Thoracic aorta (tissue), 2 donors: ENCODE data around the gene SPATC1L. TPM values are rescaled to one million over a fixed set of nuclear protein-coding genes. Genes with fewer than 3 reads are reported as not detected.

Experiments used
- ATAC-seq: fragments of 150-250 bp; one replicate; pipeline ENCODE4 v1.8.0; 2017; ENCODE audit warnings: low read depth; ENCODE audit not compliant: insufficient number of reproducible peaks, low FRiP score
- DNase-seq: peaks from one replicate; pipeline ENCODE4 v3.0.0-alpha.2; 2020; ENCODE audit warnings: low spot score
- H3K27ac ChIP-seq, 2 donors: fragments of 200-600 bp; sonication (generic); 1 replicate in 1 of 2; 2 replicates in 1 of 2; pipeline ENCODE4 v1.5.1; 2016; ENCODE audit warnings: mild to moderate bottlenecking in 2 of 2, moderate library complexity in 2 of 2
- H3K27me3 ChIP-seq: fragments of 200-600 bp; sonication (generic); replicated peaks from 2 replicates; pipeline ENCODE4 v1.6.0; 2016; ENCODE audit warnings: mild to moderate bottlenecking; ENCODE audit not compliant: insufficient read depth
- H3K36me3 ChIP-seq: fragments of 200-600 bp; sonication (generic); one replicate; pipeline ENCODE4 v1.5.1; 2016
- H3K4me1 ChIP-seq, 2 donors: fragments of 200-600 bp; sonication (generic); 1 replicate in 1 of 2; 2 replicates in 1 of 2; pipeline versions ENCODE4 v1.5.1 to v1.6.0; 2016; ENCODE audit warnings: low read depth in 2 of 2, mild to moderate bottlenecking in 1 of 2; ENCODE audit not compliant: control insufficient read depth in 1 of 2
- H3K4me3 ChIP-seq: fragments of 200-600 bp; sonication (generic); 2 replicates; pipeline ENCODE4 v1.5.1; 2016; ENCODE audit warnings: mild to moderate bottlenecking
- H3K9me3 ChIP-seq: fragments of 200-600 bp; sonication (generic); 2 replicates; pipeline ENCODE4 v1.5.1; 2016
- total RNA-seq, 2 donors: library from RNA; depleted of rRNA; stranded (reverse); fragments of >200 nt; gene quantifications; one replicate each; pipeline versions ENCODE4 v1.1.0 to v1.2.3, GENCODE V29; 2016
- TF ChIP-seq, protein P1 (sequence below): fragments of 200-600 bp; sonication (generic); IDR thresholded peaks from one replicate; pipeline ENCODE4 v1.5.1; 2019; ENCODE audit warnings: antibody characterized with exemption

The SPATC1L gene
- total RNA-seq, 2 donors from 2014 or later = 3.2 to 7.9 TPM

DNA sequence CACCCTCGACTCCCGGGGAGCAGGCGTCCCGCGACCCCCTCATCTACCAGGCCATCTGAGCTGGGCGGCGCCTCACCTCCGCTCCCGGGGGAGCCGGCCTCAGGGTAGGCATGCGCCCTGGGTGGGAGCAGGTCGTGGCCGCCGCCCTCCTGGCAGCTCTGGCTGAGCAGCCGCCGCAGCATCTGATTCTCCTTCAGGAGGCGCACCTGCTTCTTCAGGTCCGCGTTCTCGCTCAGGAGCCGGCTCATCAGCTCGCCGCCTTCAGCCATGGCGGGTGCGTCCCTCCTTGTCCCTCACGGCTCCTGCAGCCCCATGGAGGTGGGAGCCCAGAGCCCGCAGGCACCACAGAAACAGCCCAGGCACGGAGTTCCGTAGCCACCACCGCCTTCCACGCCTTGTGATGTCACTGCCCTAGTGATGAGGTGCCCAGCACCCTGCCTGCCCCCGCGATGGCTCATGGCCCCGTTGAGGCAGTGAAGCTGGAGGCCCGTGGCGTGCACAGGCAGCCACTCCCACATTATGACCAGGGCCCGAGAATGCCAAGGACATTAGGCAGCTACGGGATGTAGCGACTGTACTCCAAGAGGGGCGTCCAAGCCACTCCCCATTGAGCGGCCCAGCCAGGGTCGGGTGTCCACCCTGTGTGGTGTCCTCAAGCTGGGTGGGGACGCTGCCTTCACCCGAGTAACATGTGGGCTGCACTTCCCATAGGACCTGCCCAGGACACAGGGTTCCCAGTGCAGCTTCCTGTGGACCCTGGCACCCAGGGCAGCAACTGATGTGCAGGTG is 1.5 kb downstream of the SPATC1L start:
- no peak for DNase-seq
- no peaks in the 10 kb centered on the region for H3K9me3 ChIP-seq
- no peaks in the 10 kb centered on the region for H3K36me3 ChIP-seq
- H3K4me3 ChIP-seq = no peak overlapping the region
- peaks cover 0 to 3% of the 10 kb centered on the region in 2 donors for H3K4me1 ChIP-seq
- TF ChIP-seq, protein P1, sequence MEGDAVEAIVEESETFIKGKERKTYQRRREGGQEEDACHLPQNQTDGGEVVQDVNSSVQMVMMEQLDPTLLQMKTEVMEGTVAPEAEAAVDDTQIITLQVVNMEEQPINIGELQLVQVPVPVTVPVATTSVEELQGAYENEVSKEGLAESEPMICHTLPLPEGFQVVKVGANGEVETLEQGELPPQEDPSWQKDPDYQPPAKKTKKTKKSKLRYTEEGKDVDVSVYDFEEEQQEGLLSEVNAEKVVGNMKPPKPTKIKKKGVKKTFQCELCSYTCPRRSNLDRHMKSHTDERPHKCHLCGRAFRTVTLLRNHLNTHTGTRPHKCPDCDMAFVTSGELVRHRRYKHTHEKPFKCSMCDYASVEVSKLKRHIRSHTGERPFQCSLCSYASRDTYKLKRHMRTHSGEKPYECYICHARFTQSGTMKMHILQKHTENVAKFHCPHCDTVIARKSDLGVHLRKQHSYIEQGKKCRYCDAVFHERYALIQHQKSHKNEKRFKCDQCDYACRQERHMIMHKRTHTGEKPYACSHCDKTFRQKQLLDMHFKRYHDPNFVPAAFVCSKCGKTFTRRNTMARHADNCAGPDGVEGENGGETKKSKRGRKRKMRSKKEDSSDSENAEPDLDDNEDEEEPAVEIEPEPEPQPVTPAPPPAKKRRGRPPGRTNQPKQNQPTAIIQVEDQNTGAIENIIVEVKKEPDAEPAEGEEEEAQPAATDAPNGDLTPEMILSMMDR = no peak
- ATAC-seq = no peak
- H3K27me3 ChIP-seq = no peaks in the 10 kb centered on the region
- no peak overlapping the region for H3K27ac ChIP-seq

DNA sequence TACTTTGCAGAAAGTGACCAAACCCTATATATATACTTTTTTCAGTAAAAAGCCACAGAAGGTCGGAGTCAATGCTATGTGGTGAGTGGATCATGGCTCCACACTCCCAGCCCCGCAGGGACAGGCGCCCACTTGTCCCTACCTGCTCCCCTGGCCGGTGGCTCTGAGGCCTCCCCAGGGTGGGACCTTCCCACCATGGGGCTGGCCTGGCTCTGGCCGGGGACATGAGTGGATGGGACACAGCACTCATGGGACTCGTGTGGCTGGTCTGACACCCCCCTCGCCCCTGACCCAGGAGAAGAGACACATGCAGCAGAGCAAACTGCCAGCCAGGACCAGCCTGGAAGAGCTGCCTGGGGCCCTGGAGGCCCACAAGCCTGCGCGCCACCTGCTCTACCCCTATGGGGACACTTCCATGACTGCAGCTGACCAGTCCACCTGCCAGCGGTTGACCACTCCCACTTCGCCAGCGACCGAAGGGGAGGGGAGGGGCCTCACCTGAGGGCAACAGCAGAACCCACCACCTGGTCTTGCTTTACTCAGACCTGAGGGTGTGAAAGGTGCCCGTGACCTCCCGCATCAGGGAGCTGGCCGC is 2.2 kb downstream of the SPATC1L start:
- ATAC-seq = no peak
- Histone ChIP-seq H3K9me3 (no peaks in the 10 kb centered on the region), H3K4me3 (no peak overlapping the region), H3K36me3 (no peaks in the 10 kb centered on the region), H3K27ac (no peak overlapping the region), H3K4me1 (peaks cover 0 to 3% of the 10 kb centered on the region in 2 donors), H3K27me3 (no peaks in the 10 kb centered on the region)
- TF ChIP-seq, protein P1 = no peak
- DNase-seq = no peak

DNA sequence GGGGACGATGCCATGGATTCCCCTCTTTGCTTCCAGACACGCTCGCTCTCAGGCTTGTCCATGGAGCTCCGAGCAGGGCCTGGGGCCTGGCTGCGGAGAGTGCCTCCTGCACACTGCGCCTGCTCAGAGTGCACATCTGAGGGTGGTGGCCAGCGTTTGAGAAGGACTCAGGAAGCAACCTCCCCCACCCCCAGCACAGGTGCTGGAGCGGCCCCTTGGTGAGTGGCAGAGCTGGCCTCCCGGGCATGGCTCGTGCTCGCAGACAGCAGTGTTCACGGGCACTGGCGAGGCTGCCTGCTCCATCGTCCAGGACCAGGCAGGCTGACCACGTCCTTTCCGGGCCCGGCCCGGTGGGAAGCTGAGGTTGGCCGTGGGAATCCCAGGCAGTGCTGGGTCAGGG is 2.8 kb downstream of the SPATC1L start:
- DNase-seq = no peak
- peaks cover 0 to 3% of the 10 kb centered on the region in 2 donors for H3K4me1 ChIP-seq

DNA sequence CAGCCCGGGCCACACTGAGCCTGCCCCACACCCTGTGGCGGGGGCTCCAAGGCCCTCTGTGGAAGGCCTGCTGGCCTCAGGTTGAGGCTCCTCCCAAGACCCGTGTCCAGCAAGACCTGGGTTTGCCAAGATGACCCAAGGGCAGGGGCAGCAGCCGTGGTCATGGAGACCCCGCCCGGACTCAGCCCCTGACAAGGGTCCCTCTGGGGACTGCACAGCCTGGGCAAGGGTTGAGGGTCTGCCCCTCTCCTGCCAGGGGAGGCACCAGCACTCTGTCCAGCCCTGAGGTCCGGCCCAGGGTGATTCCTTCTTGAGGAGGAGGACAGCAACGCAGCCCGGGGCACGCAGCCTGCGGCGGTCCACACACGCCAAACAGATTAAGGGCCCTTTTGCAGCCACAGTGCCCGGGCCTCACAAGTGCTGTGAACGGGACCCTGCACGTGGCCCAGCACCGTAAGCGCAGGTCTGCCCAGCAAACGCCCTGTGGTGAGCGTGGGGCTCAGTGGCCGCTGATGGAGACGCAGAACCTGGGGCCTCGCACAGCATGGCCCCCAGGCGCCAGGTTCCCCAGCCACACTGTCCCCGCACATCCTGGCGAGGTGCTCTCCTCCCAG is 3.4 kb downstream of the SPATC1L start:
- Histone ChIP-seq H3K27ac (no peak overlapping the region), H3K4me3 (no peak overlapping the region), H3K27me3 (no peaks in the 10 kb centered on the region), H3K9me3 (no peaks in the 10 kb centered on the region), H3K4me1 (peaks cover 0 to 3% of the 10 kb centered on the region in 2 donors), H3K36me3 (no peaks in the 10 kb centered on the region)
- no peak for ATAC-seq
- no peak for DNase-seq
- TF ChIP-seq, protein P1 = no peak

More for the DNA sequence above, 2.8 kb downstream of the SPATC1L start:
- no peak for ATAC-seq
- H3K27me3 ChIP-seq = no peaks in the 10 kb centered on the region
- TF ChIP-seq, protein P1 = no peak
- no peaks in the 10 kb centered on the region for H3K9me3 ChIP-seq
- no peaks in the 10 kb centered on the region for H3K36me3 ChIP-seq
- H3K4me3 ChIP-seq = no peak overlapping the region
- H3K27ac ChIP-seq = no peak overlapping the region

DNA sequence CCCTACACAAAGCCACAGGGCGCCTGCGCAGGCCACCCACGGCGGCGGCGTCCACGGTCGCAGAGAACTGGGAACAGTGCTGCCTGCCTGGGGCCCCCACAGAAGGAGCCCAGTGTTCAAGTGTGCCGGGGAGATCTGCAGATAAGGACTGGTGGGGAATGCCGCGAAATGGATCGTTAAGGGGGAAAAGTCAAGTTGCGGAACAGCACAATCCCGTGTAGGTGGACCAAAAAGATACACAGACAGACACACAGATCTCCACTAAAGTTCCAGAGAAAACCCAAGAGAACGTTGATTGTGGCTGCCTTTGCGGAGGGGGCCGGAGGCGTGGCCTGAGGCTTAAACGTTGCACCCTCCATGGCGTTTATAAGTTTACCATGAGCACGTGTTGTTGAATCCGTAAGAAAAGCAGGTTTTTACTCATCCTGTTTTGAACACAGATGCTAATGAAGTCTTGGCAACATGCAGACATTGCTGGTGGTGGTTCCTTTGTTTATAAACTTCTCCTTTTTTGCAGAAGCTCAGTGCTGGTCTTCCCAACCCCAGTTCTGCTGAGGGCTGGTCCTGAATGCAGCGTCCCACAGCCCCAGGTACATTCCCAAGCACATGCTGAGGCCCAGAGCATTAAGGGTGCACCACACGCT is 4.1 kb downstream of the SPATC1L start:
- Histone ChIP-seq H3K4me3 (no peak overlapping the region), H3K27me3 (no peaks in the 10 kb centered on the region), H3K9me3 (no peaks in the 10 kb centered on the region), H3K4me1 (peaks cover 0 to 3% of the 10 kb centered on the region in 2 donors), H3K27ac (no peak overlapping the region), H3K36me3 (no peaks in the 10 kb centered on the region)
- ATAC-seq = no peak
- TF ChIP-seq, protein P1 = no peak
- no peak for DNase-seq
